Bronchial epithelial cell (primary cell): Measurements from ENCODE around the gene PLOD3. TPM values are rescaled to one million over a fixed set of nuclear protein-coding genes. Genes with fewer than 3 reads are reported as not detected.

ENCODE experiments used
- DNase-seq: peaks from one replicate; pipeline ENCODE4 v3.0.0-alpha.2; 2010; ENCODE audit warnings: low read depth
- FAIRE-seq: peaks from 2 replicates; lab custom pipeline; 2011; peaks lifted over from hg19 to GRCh38; lab: Jason Lieb, UNC
- H3K27me3 ChIP-seq: 2 replicates; pipeline ENCODE4 v1.5.1; 2011; ENCODE audit warnings: low read length; ENCODE audit not compliant: control insufficient read depth, insufficient read depth
- H3K36me3 ChIP-seq: 2 replicates; pipeline ENCODE4 v1.5.1; 2011; ENCODE audit warnings: low read length; ENCODE audit not compliant: control insufficient read depth, insufficient read depth
- H3K4me3 ChIP-seq: 2 replicates; pipeline ENCODE4 v1.5.1; 2011; ENCODE audit warnings: mild to moderate bottlenecking, low read depth, low read length, control low read depth
- total RNA-seq: library from RNA; depleted of rRNA; stranded (reverse); fragments of >200 nt; gene quantifications from 2 replicates; pipeline ENCODE4 v1.2.1, GENCODE V29; 2014
- TF ChIP-seq, protein P1 (sequence below): IDR thresholded peaks from 2 replicates; pipeline ENCODE4 v1.5.1; 2011; ENCODE audit warnings: mild to moderate bottlenecking, moderate library complexity, low read length, control low read depth, inconsistent platforms; ENCODE audit not compliant: insufficient read depth, severe bottlenecking

Gene PLOD3
- total RNA-seq, 1 donor from 2014 or later = 27.9 TPM

- FAIRE-seq (no peak), DNase-seq (no peak)
- no peak overlapping the region for H3K4me3 ChIP-seq
- H3K36me3 ChIP-seq = peaks cover 14% of the 10 kb centered on the region
- TF ChIP-seq, protein P1, sequence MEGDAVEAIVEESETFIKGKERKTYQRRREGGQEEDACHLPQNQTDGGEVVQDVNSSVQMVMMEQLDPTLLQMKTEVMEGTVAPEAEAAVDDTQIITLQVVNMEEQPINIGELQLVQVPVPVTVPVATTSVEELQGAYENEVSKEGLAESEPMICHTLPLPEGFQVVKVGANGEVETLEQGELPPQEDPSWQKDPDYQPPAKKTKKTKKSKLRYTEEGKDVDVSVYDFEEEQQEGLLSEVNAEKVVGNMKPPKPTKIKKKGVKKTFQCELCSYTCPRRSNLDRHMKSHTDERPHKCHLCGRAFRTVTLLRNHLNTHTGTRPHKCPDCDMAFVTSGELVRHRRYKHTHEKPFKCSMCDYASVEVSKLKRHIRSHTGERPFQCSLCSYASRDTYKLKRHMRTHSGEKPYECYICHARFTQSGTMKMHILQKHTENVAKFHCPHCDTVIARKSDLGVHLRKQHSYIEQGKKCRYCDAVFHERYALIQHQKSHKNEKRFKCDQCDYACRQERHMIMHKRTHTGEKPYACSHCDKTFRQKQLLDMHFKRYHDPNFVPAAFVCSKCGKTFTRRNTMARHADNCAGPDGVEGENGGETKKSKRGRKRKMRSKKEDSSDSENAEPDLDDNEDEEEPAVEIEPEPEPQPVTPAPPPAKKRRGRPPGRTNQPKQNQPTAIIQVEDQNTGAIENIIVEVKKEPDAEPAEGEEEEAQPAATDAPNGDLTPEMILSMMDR = no peak
- no peaks in the 10 kb centered on the region for H3K27me3 ChIP-seq
Measured at GRCh38 chr7:101226721-101227120, 9.3 kb upstream of the PLOD3 start.

- Histone ChIP-seq H3K36me3 (peaks cover 16% of the 10 kb centered on the region), H3K4me3 (no peak overlapping the region), H3K27me3 (no peaks in the 10 kb centered on the region)
- TF ChIP-seq, protein P1 = no peak
- DNase-seq = no peak
- FAIRE-seq = no peak
Measured at GRCh38 chr7:101225650-101226049, 8.3 kb upstream of the PLOD3 start.

DNA sequence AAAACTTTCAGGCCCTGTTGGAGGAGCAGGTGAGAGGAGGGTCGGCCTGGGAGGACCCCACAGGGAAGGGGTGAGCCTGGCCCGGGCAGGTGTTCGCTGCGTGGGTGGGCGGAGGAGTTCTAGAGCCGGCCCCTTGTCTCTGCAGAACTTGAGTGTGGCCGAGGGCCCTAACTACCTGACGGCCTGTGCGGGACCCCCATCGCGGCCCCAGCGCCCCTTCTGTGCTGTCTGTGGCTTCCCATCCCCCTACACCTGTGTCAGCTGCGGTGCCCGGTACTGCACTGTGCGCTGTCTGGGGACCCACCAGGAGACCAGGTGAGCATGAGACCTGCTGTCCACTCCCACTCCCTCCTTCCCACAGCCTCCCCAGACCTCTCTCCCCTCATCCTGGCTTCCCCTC lies 6.1 kb upstream of the PLOD3 start:
- H3K27me3 ChIP-seq = no peaks in the 10 kb centered on the region
- FAIRE-seq = no peak
- no peak overlapping the region for H3K4me3 ChIP-seq
- H3K36me3 ChIP-seq = peaks cover 16% of the 10 kb centered on the region
- no peak for DNase-seq
- TF ChIP-seq, protein P1 = no peak

- FAIRE-seq (no peak), DNase-seq (no peak)
- Histone ChIP-seq H3K27me3 (no peaks in the 10 kb centered on the region), H3K36me3 (peaks cover 16% of the 10 kb centered on the region), H3K4me3 (no peak overlapping the region)
- TF ChIP-seq, protein P1 = no peak
Measured at GRCh38 chr7:101222275-101222830, 5.0 kb upstream of the PLOD3 start.

GRCh38 chr7:101220295-101220694 lies 2.9 kb upstream of the PLOD3 start:
- H3K4me3 ChIP-seq = no peak overlapping the region
- peaks cover 16% of the 10 kb centered on the region for H3K36me3 ChIP-seq

More at GRCh38 chr7:101220295-101220694, 2.9 kb upstream of the PLOD3 start:
- TF ChIP-seq, protein P1 = no peak
- H3K27me3 ChIP-seq = no peaks in the 10 kb centered on the region
- no peak for DNase-seq
- no peak for FAIRE-seq
